H1 (cell line): ENCODE measurements around the gene PREX1. TPM values are rescaled to one million over a fixed set of nuclear protein-coding genes. Genes with fewer than 3 reads are reported as not detected.
A peak's percentile ranks its signal among the peaks of the same experiment; 100 is the strongest.

ENCODE experiments used
- CTCF ChIA-PET: fragments of 300-600 bp; sonication (Branson Sonifier 250); formaldehyde crosslinking; loops from one replicate; lab custom pipeline; 2021; ENCODE audit not compliant: partially characterized antibody; lab: Charles Lee
- POLR2A ChIA-PET: fragments of 300-600 bp; sonication (Branson Sonifier 250); formaldehyde crosslinking; loops from one replicate; lab custom pipeline; 2021; ENCODE audit warnings: inconsistent platforms; ENCODE audit not compliant: partially characterized antibody; lab: Charles Lee
- DNase-seq, 2 experiments: peaks; one replicate each; pipeline versions ENCODE4 v3.0.0 to v3.0.0-alpha.2; 2010 to 2022; ENCODE audit warnings: low spot score in 2 of 2, low read depth in 1 of 2, mixed read lengths in 1 of 2
- FAIRE-seq: peaks from 2 replicates; lab custom pipeline; 2011; peaks lifted over from hg19 to GRCh38; lab: Jason Lieb, UNC
- H2AFZ ChIP-seq: 2 replicates; pipeline ENCODE4 v1.8.1; 2012; ENCODE audit warnings: low read length, inconsistent platforms
- H2AK5ac ChIP-seq: 2 replicates; pipeline ENCODE4 v1.6.1; 2013; ENCODE audit warnings: low read depth, low read length
- H2BK120ac ChIP-seq: replicated peaks from 2 replicates; pipeline ENCODE3; 2013; ENCODE audit warnings: low read depth, low read length, inconsistent platforms
- H2BK12ac ChIP-seq: 2 replicates; pipeline ENCODE4 v1.6.1; 2013; ENCODE audit warnings: low read depth, low read length
- H2BK15ac ChIP-seq: 2 replicates; pipeline ENCODE4 v1.6.1; 2013; ENCODE audit warnings: low read length
- H2BK20ac ChIP-seq: 2 replicates; pipeline ENCODE4 v1.6.1; 2013; ENCODE audit warnings: low read length
- H2BK5ac ChIP-seq: 2 replicates; pipeline ENCODE4 v1.6.1; 2013; ENCODE audit warnings: low read depth, low read length
- H3K14ac ChIP-seq: 2 replicates; pipeline ENCODE4 v1.6.1; 2013; ENCODE audit warnings: inconsistent platforms; ENCODE audit not compliant: insufficient read length
- H3K18ac ChIP-seq: 2 replicates; pipeline ENCODE4 v1.6.1; 2013; ENCODE audit warnings: low read length; ENCODE audit errors: extremely low read depth
- H3K23ac ChIP-seq: 2 replicates; pipeline ENCODE4 v1.6.1; 2013; ENCODE audit warnings: inconsistent platforms; ENCODE audit not compliant: insufficient read length
- H3K23me2 ChIP-seq: 2 replicates; pipeline ENCODE4 v1.6.1; 2013; ENCODE audit warnings: low read depth, low read length
- H3K27ac ChIP-seq: 2 replicates; pipeline ENCODE4 v1.6.1; 2011; ENCODE audit warnings: low read depth, low read length, inconsistent platforms
- H3K27me3 ChIP-seq, 4 experiments: replicated peaks in 1 of 4; 1 replicate in 1 of 4; 2 replicates in 3 of 4; pipeline versions ENCODE4 v1.6.1 to v1.8.1; 2011 to 2013; ENCODE audit warnings: low read length in 3 of 4, mild to moderate bottlenecking in 3 of 4, inconsistent platforms in 2 of 4, mixed read lengths in 2 of 4, moderate library complexity in 1 of 4; ENCODE audit not compliant: control insufficient read depth in 3 of 4, insufficient read depth in 3 of 4; ENCODE audit errors: extremely low read depth in 1 of 4
- H3K36me3 ChIP-seq, 4 experiments: 2 replicates each; pipeline versions ENCODE4 v1.6.1 to v1.8.1; 2011 to 2013; ENCODE audit warnings: mild to moderate bottlenecking in 4 of 4, low read length in 3 of 4, moderate library complexity in 2 of 4, control low read depth in 1 of 4, inconsistent platforms in 1 of 4; ENCODE audit not compliant: insufficient read depth in 4 of 4, control insufficient read depth in 2 of 4
- H3K4ac ChIP-seq: replicated peaks from 2 replicates; pipeline ENCODE3; 2013; ENCODE audit warnings: low read length, low read depth, mixed read lengths, inconsistent platforms; ENCODE audit not compliant: insufficient read length
- H3K4me1 ChIP-seq, 4 experiments: replicated peaks in 1 of 4; 1 replicate in 1 of 4; 2 replicates in 3 of 4; pipeline versions ENCODE4 v1.6.1 to v1.8.1; 2011 to 2013; ENCODE audit warnings: low read length in 3 of 4, inconsistent platforms in 2 of 4, mixed read lengths in 1 of 4; ENCODE audit not compliant: insufficient read depth in 4 of 4, control insufficient read depth in 3 of 4
- H3K4me2 ChIP-seq, 2 experiments: 2 replicates each; pipeline versions ENCODE4 v1.6.1 to v1.8.1; 2011 to 2013; ENCODE audit warnings: low read depth in 2 of 2, low read length in 2 of 2, control low read depth in 1 of 2, inconsistent platforms in 1 of 2, mild to moderate bottlenecking in 1 of 2; ENCODE audit not compliant: insufficient read depth in 1 of 2
- H3K4me3 ChIP-seq, 4 experiments: fragments of 200-600, 300-600 bp in 1 of 4; sonication (generic), shearing (Covaris generic), sonication (Bioruptor Twin) in 1 of 4; 2 replicates each; pipeline versions ENCODE4 v1.5.1 to v1.8.1; 2011 to 2016; ENCODE audit warnings: low read length in 4 of 4, low read depth in 3 of 4, control low read depth in 2 of 4, inconsistent platforms in 2 of 4, mild to moderate bottlenecking in 2 of 4, mixed read lengths in 1 of 4, moderate library complexity in 1 of 4; ENCODE audit not compliant: insufficient read depth in 2 of 4; ENCODE audit errors: extremely low read depth in 1 of 4
- H3K56ac ChIP-seq: replicated peaks from 2 replicates; pipeline ENCODE3; 2013; ENCODE audit warnings: low read depth, mild to moderate bottlenecking, mixed read lengths, low read length, inconsistent platforms; ENCODE audit not compliant: insufficient read length
- H3K79me1 ChIP-seq: 2 replicates; pipeline ENCODE4 v1.6.1; 2013; ENCODE audit warnings: low read depth, low read length, control low read depth
- H3K79me2 ChIP-seq, 2 experiments: 2 replicates each; pipeline versions ENCODE4 v1.6.1 to v1.8.1; 2012 to 2013; ENCODE audit warnings: low read length in 2 of 2, mild to moderate bottlenecking in 2 of 2, inconsistent platforms in 1 of 2; ENCODE audit not compliant: insufficient read depth in 2 of 2, control insufficient read depth in 1 of 2
- H3K9ac ChIP-seq, 4 experiments: replicated peaks in 1 of 4; 1 replicate in 1 of 4; 2 replicates in 3 of 4; pipeline versions ENCODE4 v1.6.1 to v1.8.1; 2011 to 2013; ENCODE audit warnings: low read depth in 3 of 4, low read length in 3 of 4, control low read depth in 2 of 4, mild to moderate bottlenecking in 2 of 4, moderate library complexity in 2 of 4, inconsistent platforms in 1 of 4; ENCODE audit errors: extremely low read depth in 1 of 4
- H3K9me3 ChIP-seq, 2 experiments: 2 replicates each; pipeline versions ENCODE4 v1.6.1 to v1.8.1; 2012 to 2013; ENCODE audit warnings: mild to moderate bottlenecking in 2 of 2, moderate library complexity in 2 of 2, control low read depth in 1 of 2, inconsistent platforms in 1 of 2, low read depth in 1 of 2, low read length in 1 of 2, mixed read lengths in 1 of 2; ENCODE audit not compliant: insufficient read depth in 2 of 2
- H4K20me1 ChIP-seq, 2 experiments: replicated peaks in 1 of 2; 2 replicates each; pipeline versions ENCODE3 to v1.8.1; 2011 to 2013; ENCODE audit warnings: inconsistent platforms in 2 of 2, low read length in 2 of 2, mild to moderate bottlenecking in 1 of 2; ENCODE audit not compliant: insufficient read depth in 2 of 2, control insufficient read depth in 1 of 2
- H4K5ac ChIP-seq: 2 replicates; pipeline ENCODE4 v1.6.1; 2013; ENCODE audit warnings: low read length, low read depth, mixed read lengths, inconsistent platforms; ENCODE audit not compliant: insufficient read length
- H4K8ac ChIP-seq: 2 replicates; pipeline ENCODE4 v1.8.0; 2013; ENCODE audit warnings: mild to moderate bottlenecking, moderate library complexity, low read length, inconsistent platforms; ENCODE audit not compliant: insufficient read depth; ENCODE audit errors: extremely low read depth
- H4K91ac ChIP-seq: replicated peaks from 2 replicates; pipeline ENCODE3; 2013; ENCODE audit warnings: low read length, mixed read lengths, inconsistent platforms; ENCODE audit not compliant: insufficient read length
- EP300 ChIP-seq, 2 experiments: IDR thresholded peaks; 1 replicate in 1 of 2; 2 replicates in 1 of 2; pipeline ENCODE4 v1.6.1; 2011 to 2012; ENCODE audit warnings: low read depth in 2 of 2, low read length in 2 of 2, mild to moderate bottlenecking in 2 of 2, borderline replicate concordance in 1 of 2, inconsistent platforms in 1 of 2, moderate library complexity in 1 of 2
- RAD21 ChIP-seq, 2 experiments: IDR thresholded peaks in 1 of 2; conservative IDR thresholded peaks in 1 of 2; 2 replicates each; pipeline ENCODE4 v1.6.1; 2011; ENCODE audit warnings: low read depth in 2 of 2, low read length in 2 of 2, improper control_type of control experiment in 1 of 2, inconsistent platforms in 1 of 2, mild to moderate bottlenecking in 1 of 2, moderate library complexity in 1 of 2
- WGBS, 2 experiments: shearing (Covaris generic) in 1 of 2; methylation state at CpG; one replicate each; pipeline versions ENCODE4 v1.1.6 to v1.1.7; 2013 to 2015; ENCODE audit warnings: low lambda C conversion rate in 2 of 2, mixed read lengths in 2 of 2, inconsistent platforms in 1 of 2, low coverage in 1 of 2, missing lambda C conversion rate in 1 of 2; ENCODE audit not compliant: insufficient replicate concordance in 2 of 2, insufficient coverage in 1 of 2, insufficient read length in 1 of 2; ENCODE audit errors: extremely low coverage in 1 of 2, missing lambda C conversion rate in 1 of 2; 5-methylcytosine and 5-hydroxymethylcytosine counted together
- polyA plus RNA-seq, 7 experiments: library from polyadenylated mRNA; depleted of rRNA in 3 of 7; stranded (reverse) in 5 of 7; unstranded in 2 of 7; fragments of >200 nt in 5 of 7; fragments of 200-250 nt in 2 of 7; gene quantifications; 1 replicate in 5 of 7; 2 replicates in 1 of 7; 4 replicates in 1 of 7; pipeline versions ENCODE4 v1.2.1 to v1.2.3, GENCODE V29; 2011 to 2013; ENCODE audit warnings: missing spikeins in 2 of 7, mixed read lengths in 2 of 7
- total RNA-seq: library from RNA; stranded (reverse); fragmentation: NEBNext Ultra II Directional; extraction: Animal tissue kit (Norgen Biotek cat#: 25700); gene quantifications from 2 replicates; pipeline ENCODE4 v1.2.1, GENCODE V29; 2021

PREX1 gene
- total and polyA plus RNA-seq, 2 of the 8 experiments (the other 6 are each of a cell fraction or from before 2014, with no cell fraction given), result 10.7 to 12.8 TPM

- Histone ChIP-seq H4K8ac (no peak overlapping the region), H3K4me3 (no peak overlapping the region), H3K4me1 (no peaks in the 10 kb centered on the region), H3K36me3 (no peaks in the 10 kb centered on the region), H4K91ac (no peak overlapping the region), H3K14ac (no peak overlapping the region), H2BK5ac (no peak overlapping the region), H2AK5ac (no peak overlapping the region), H2BK120ac (no peak overlapping the region), H3K27me3 (no peaks in the 10 kb centered on the region), H3K9me3 (no peaks in the 10 kb centered on the region), H3K9ac (no peak overlapping the region), H3K4ac (no peak overlapping the region), H3K56ac (no peak overlapping the region), H2AFZ (no peak overlapping the region), H3K79me1 (no peaks in the 10 kb centered on the region), H3K23ac (no peak overlapping the region), H4K5ac (no peak overlapping the region), H3K79me2 (no peaks in the 10 kb centered on the region), H3K4me2 (no peak overlapping the region), H2BK12ac (no peak overlapping the region), H2BK20ac (no peak overlapping the region), H3K27ac (no peak overlapping the region), H3K18ac (no peak overlapping the region), H3K23me2 (no peaks in the 10 kb centered on the region), H4K20me1 (no peaks in the 10 kb centered on the region), H2BK15ac (no peak overlapping the region)
- no peak for FAIRE-seq
- TF ChIP-seq RAD21 (IDR thresholded peaks at IDR 0.05 in 1 of 2, conservative IDR thresholded peaks at IDR 0.05 in 1 of 2; ENCODE audit: low read depth in 2 of 2, low read length in 2 of 2), result peak; percentile 21 to 32; a peak in 3 of 4 replicates
- no peak for TF ChIP-seq EP300 (IDR thresholded peaks at IDR 0.05; ENCODE audit: borderline replicate concordance in 1 of 2, low read depth in 2 of 2, low read length in 2 of 2)
- ChIA-PET CTCF (interaction anchor here (1.4 to 3.2 kb wide), 2 partner anchors 46 to 910 kb away, joined by 3 to 18 read pairs; no protein-coding TSS in a partner anchor), POLR2A (no interaction called here)
- DNase-seq, result no peak
- 73% methylated on average over 1 of the region's 1 CpG; no CpG with 5 or more reads in 1 of the 2 experiments for WGBS, 2 experiments
Observed at GRCh38 chr20:48574383-48574782, 253.4 kb downstream of the PREX1 start.

Other genes starting within 250 kb of the PREX1 start
- gene ARFGEF2, start 93.7 kb upstream of the PREX1 start, total RNA-seq, result 21.5 and 21.8 TPM in 2 replicates
- 6.7 and 8.1 TPM in 2 replicates for gene ARFGEF2, start 93.7 kb upstream of the PREX1 start, polyA plus RNA-seq (2011; rRNA removed)
- gene CSE1L, start 218.3 kb upstream of the PREX1 start, total RNA-seq, result 252 and 269 TPM in 2 replicates
- 48.6 and 94.1 TPM in 2 replicates for gene CSE1L, start 218.3 kb upstream of the PREX1 start, polyA plus RNA-seq (2011; rRNA removed)